Mucosa of descending colon (tissue), 3 donors: ENCODE measurements around the gene NACC2. TPM values are rescaled to one million over a fixed set of nuclear protein-coding genes. Genes with fewer than 3 reads are reported as not detected.

ENCODE experiments used
- ATAC-seq: fragments of 200-7000 bp; cut with Tn5 transposase; one replicate; pipeline ENCODE4 v1.9.1; 2020; ENCODE audit warnings: mild to moderate bottlenecking, moderate library complexity
- DNase-seq, 3 donors: peaks; one replicate each; pipeline ENCODE4 v3.0.0-alpha.2; 2020
- H3K36me3 ChIP-seq: fragments of 200-600 bp; one replicate; pipeline ENCODE4 v1.8.0; 2021; ENCODE audit warnings: low read depth, mild to moderate bottlenecking
- H3K4me1 ChIP-seq: fragments of 200-600 bp; one replicate; pipeline ENCODE4 v1.8.0; 2021; ENCODE audit warnings: low read depth, mild to moderate bottlenecking
- H3K4me3 ChIP-seq: fragments of 200-600 bp; one replicate; pipeline ENCODE4 v1.8.0; 2021; ENCODE audit warnings: mild to moderate bottlenecking
- H3K9me3 ChIP-seq: fragments of 200-600 bp; one replicate; pipeline ENCODE4 v1.8.0; 2021; ENCODE audit warnings: mild to moderate bottlenecking
- intact Hi-C, 2 donors: fragments of 100-400 bp; cut with DNase I in 1 of 2; cut with micrococcal nuclease in 1 of 2; formaldehyde crosslinking; loops; one replicate each; pipeline versions ENCODE4 v1.11.0 to v1.11.1; 2022; cut with DNase I, micrococcal nuclease
- total RNA-seq, 3 donors: library from RNA; stranded (reverse); fragmentation: NEBNext Ultra II Directional in 2 of 3; extraction: Animal tissue kit (Norgen Biotek cat#: 25700) in 2 of 3; gene quantifications; one replicate each; pipeline versions ENCODE4 v1.2.1 to v1.2.4, GENCODE V29; 2021 to 2023
- TF ChIP-seq, protein P1 (sequence below): fragments of 200-600 bp; IDR thresholded peaks from one replicate; pipeline ENCODE4 v1.8.0; 2022; ENCODE audit warnings: antibody characterized with exemption, mild to moderate bottlenecking
- donor health status: DM: no; HTN: no; CAD: no; lungs with moderate emphysema.
- donor health status: DM: no; HTN: no; CAD: no.
- donor health status: DM: no; HTN: yes; CAD: no.

NACC2 gene
- total RNA-seq, 3 donors from 2014 or later, result 15.9 to 81.3 (median 22.1) TPM

DNA sequence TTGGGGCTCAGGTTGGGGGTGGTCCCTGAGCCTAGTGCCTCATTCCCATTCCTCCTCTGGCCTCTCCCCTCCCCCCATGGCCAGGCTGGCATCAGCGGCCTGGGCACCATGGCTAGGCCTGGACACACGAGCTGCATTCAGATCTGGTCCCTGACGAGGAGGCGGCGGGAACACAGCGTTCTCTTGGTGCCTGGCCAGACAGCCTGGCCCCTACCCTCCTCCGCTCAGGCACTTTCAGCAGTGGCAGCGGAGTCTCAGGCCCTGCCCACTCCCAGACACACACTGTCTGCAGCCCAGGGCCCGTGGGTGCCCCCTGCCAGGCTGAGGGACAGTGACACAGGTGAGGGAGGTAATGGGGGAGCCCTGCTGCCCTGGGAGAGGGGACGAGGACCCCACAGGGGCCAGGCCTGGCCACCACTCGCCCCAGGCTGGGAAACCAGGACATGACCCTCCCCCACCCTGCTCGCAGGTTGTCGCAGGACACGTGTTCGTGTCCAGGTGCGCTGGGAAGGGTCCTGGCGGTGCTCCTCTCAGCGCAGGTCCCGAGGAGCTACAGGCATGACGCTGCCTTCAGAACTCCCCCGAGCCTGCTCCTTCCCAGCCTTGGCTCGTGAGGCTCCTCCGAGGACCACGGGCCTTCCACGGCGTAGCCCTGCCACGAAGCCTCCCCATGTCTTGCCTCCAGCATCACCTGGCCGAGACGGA is 114.0 kb downstream of the NACC2 start:
- no peak overlapping the region for H3K4me3 ChIP-seq
- intact Hi-C loops, result no loop called here
- H3K4me1 ChIP-seq, result no peaks in the 10 kb centered on the region
- no peaks in the 10 kb centered on the region for H3K9me3 ChIP-seq
- H3K36me3 ChIP-seq, result no peaks in the 10 kb centered on the region
- DNase-seq, result no peak
- no peak for ATAC-seq
- TF ChIP-seq, protein P1, sequence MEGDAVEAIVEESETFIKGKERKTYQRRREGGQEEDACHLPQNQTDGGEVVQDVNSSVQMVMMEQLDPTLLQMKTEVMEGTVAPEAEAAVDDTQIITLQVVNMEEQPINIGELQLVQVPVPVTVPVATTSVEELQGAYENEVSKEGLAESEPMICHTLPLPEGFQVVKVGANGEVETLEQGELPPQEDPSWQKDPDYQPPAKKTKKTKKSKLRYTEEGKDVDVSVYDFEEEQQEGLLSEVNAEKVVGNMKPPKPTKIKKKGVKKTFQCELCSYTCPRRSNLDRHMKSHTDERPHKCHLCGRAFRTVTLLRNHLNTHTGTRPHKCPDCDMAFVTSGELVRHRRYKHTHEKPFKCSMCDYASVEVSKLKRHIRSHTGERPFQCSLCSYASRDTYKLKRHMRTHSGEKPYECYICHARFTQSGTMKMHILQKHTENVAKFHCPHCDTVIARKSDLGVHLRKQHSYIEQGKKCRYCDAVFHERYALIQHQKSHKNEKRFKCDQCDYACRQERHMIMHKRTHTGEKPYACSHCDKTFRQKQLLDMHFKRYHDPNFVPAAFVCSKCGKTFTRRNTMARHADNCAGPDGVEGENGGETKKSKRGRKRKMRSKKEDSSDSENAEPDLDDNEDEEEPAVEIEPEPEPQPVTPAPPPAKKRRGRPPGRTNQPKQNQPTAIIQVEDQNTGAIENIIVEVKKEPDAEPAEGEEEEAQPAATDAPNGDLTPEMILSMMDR, result no peak

- H3K36me3 ChIP-seq, result no peaks in the 10 kb centered on the region
- TF ChIP-seq, protein P1, result no peak
- peak; percentile 10 for ATAC-seq
Observed at GRCh38 chr9:135979547-135980166, 115.4 kb downstream of the NACC2 start.

DNA sequence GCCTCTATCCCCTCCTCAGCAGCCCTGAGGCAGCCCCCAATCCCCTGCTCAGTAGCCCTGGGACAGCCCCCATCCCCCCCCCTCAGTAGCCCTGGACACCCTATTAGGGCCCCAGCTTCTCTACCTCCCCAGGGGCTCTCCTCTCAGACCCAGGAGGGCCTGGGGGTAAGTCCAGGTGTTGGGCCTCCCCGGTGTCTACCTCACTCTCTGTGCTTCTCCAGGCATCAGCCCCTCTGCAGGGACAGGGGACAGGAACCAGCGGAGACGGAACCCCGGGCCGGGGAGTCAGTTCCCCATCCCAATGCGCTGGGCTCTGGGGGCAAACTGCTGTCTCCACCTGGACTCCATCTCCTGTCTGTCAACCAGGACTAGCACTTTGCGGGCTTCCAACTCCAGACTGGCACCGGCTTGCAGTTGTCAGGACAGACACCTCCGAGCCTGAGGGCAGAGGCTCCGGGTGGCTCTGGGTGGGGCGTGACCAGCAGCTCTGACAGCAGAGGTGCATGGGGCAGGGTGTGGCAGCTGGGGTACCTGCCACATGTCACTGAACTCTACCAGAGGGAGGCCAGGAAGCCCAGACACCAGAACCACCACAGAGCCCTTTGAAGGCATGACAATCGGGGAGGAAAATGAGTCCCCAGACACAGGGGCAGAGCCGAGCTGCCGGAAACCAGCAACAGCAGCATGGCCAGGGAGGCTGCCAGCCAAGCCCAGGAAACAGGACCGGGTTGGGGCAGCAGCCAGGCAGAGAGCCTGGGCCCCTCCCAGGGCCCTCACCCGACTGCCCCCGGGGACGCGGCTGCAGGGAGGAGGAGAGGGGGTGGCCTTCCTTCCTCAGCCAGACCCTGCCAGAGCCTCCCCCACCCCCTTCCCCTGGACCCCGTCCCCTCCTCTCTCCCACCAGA is 116.2 kb downstream of the NACC2 start:
- intact Hi-C loops, result no loop called here
- Histone ChIP-seq H3K9me3 (no peaks in the 10 kb centered on the region), H3K4me1 (no peaks in the 10 kb centered on the region), H3K36me3 (no peaks in the 10 kb centered on the region), H3K4me3 (no peak overlapping the region)
- ATAC-seq, result peak; percentile 40
- TF ChIP-seq, protein P1, result no peak
- DNase-seq, result peak in 1 of 3 donors; percentile 35

More at GRCh38 chr9:135979547-135980166, 115.4 kb downstream of the NACC2 start:
- Histone ChIP-seq H3K4me1 (no peaks in the 10 kb centered on the region), H3K4me3 (no peak overlapping the region), H3K9me3 (no peaks in the 10 kb centered on the region)
- DNase-seq, result no peak
- intact Hi-C loops, result no loop called here

DNA sequence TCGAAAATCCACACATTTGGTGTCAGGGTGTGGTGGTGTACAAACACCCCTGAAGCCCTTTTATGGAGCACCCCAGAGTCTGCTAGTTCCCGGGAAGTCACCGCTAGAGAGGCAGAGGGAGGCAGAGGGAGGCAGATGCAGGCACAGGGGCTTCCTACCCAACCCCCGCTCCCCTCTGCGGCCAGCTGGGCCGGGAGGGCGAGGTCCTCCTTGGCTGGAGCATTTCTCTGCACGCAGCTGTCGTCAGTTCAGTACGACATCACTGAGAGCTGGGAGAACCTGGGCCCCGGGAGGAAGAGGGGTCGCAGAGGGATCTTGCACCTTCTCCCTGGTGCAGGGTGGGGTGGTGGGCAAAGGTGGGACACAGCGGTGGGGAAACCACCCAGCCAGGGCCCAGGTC is 118.1 kb downstream of the NACC2 start:
- TF ChIP-seq, protein P1, result no peak
- intact Hi-C loops, result no loop called here
- ATAC-seq (no peak), DNase-seq (peak in 1 of 3 donors; percentile 40)
- H3K4me1 ChIP-seq, result no peaks in the 10 kb centered on the region
- no peak overlapping the region for H3K4me3 ChIP-seq
- no peaks in the 10 kb centered on the region for H3K36me3 ChIP-seq
- H3K9me3 ChIP-seq, result no peaks in the 10 kb centered on the region

- Histone ChIP-seq H3K4me1 (no peaks in the 10 kb centered on the region), H3K9me3 (no peaks in the 10 kb centered on the region), H3K36me3 (no peaks in the 10 kb centered on the region), H3K4me3 (no peak overlapping the region)
- no peak for ATAC-seq
- intact Hi-C loops, result no loop called here
- peak in 1 of 3 donors; percentile 13 for DNase-seq
- TF ChIP-seq, protein P1, result no peak
Observed at GRCh38 chr9:135976531-135976930, 118.6 kb downstream of the NACC2 start.
